PC-9 (cell line): ENCODE data around the gene ADAMTSL1. TPM values are rescaled to one million over a fixed set of nuclear protein-coding genes. Genes with fewer than 3 reads are reported as not detected.

Experiments used
- BruUV-seq: library from RNA; stranded (reverse); fragments of 400-500 nt; replicated peaks from 2 replicates; lab custom pipeline; 2021; lab: Mats Ljungman, UMichigan
- CTCF ChIA-PET: fragments of 300-600 bp; sonication (Branson Sonifier 250); formaldehyde crosslinking; loops from one replicate; lab custom pipeline; 2022; ENCODE audit warnings: antibody characterized with exemption; lab: Charles Lee
- POLR2A ChIA-PET: fragments of 300-600 bp; sonication (Branson Sonifier 250); formaldehyde crosslinking; loops from one replicate; lab custom pipeline; 2022; ENCODE audit warnings: antibody characterized with exemption; ENCODE audit not compliant: unreplicated experiment; lab: Charles Lee
- DNase-seq, 2 experiments: peaks; one replicate each; pipeline versions ENCODE4 v3.0.0 to v3.0.0-alpha.2; 2015 to 2022; ENCODE audit warnings: mixed read lengths in 1 of 2
- H2AFZ ChIP-seq: fragments of 200-600 bp; sonication (generic); 2 replicates; pipeline ENCODE4 v1.8.1; 2017; ENCODE audit warnings: antibody characterized with exemption
- H3F3A ChIP-seq: fragments of 200-600 bp; sonication (generic); 2 replicates; pipeline ENCODE4 v1.8.1; 2017; ENCODE audit warnings: antibody characterized with exemption, mild to moderate bottlenecking, low read depth; ENCODE audit not compliant: insufficient read depth
- H3K27ac ChIP-seq: fragments of 200-600 bp; sonication (generic); 2 replicates; pipeline ENCODE4 v1.6.1; 2016; ENCODE audit warnings: mixed run types
- H3K27me3 ChIP-seq: fragments of 200-600 bp; sonication (generic); 2 replicates; pipeline ENCODE4 v1.6.1; 2016; ENCODE audit warnings: low read depth, mixed run types; ENCODE audit not compliant: insufficient read depth
- H3K36me3 ChIP-seq: fragments of 200-600 bp; sonication (generic); 2 replicates; pipeline ENCODE4 v1.6.1; 2016; ENCODE audit warnings: low read depth, mixed run types
- H3K4me1 ChIP-seq: fragments of 200-600 bp; sonication (generic); replicated peaks from 2 replicates; pipeline ENCODE4 v1.6.1; 2016; ENCODE audit warnings: mixed run types; ENCODE audit not compliant: insufficient read depth
- H3K4me2 ChIP-seq: fragments of 200-600 bp; sonication (generic); 2 replicates; pipeline ENCODE4 v1.6.1; 2017; ENCODE audit warnings: mixed run types
- H3K4me3 ChIP-seq: fragments of 200-600 bp; sonication (generic); 2 replicates; pipeline ENCODE4 v1.6.1; 2016; ENCODE audit warnings: mixed run types
- H3K79me2 ChIP-seq: fragments of 200-600 bp; sonication (generic); 2 replicates; pipeline ENCODE4 v1.6.1; 2017; ENCODE audit warnings: low read depth, mixed run types
- H3K9me2 ChIP-seq: fragments of 200-600 bp; sonication (generic); 2 replicates; pipeline ENCODE4 v1.8.1; 2017; ENCODE audit warnings: mild to moderate bottlenecking; ENCODE audit not compliant: insufficient read depth
- H3K9me3 ChIP-seq: fragments of 200-600 bp; sonication (generic); 2 replicates; pipeline ENCODE4 v1.8.1; 2016; ENCODE audit warnings: low read depth; ENCODE audit not compliant: insufficient read depth
- H4K20me1 ChIP-seq: fragments of 200-600 bp; sonication (generic); 2 replicates; pipeline ENCODE4 v1.8.1; 2017; ENCODE audit not compliant: insufficient read depth
- CTCF ChIP-seq: fragments of 200-600 bp; sonication (generic); conservative IDR thresholded peaks from 2 replicates; pipeline ENCODE4 v1.6.1; 2017; ENCODE audit warnings: mixed run types, antibody characterized with exemption, mild to moderate bottlenecking, moderate library complexity
- EZH2 ChIP-seq: fragments of 200-600 bp; sonication (generic); IDR thresholded peaks from 2 replicates; pipeline ENCODE4 v1.8.0; 2017; ENCODE audit warnings: antibody characterized with exemption, low read depth
- intact Hi-C: fragments of 100-400 bp; cut with micrococcal nuclease; formaldehyde crosslinking; loops from one replicate; pipeline ENCODE4 v1.10.0; 2022; ENCODE audit not compliant: unreplicated experiment
- total RNA-seq: library from RNA; stranded (reverse); gene quantifications from 2 replicates; pipeline ENCODE4 v1.2.3, GENCODE V29; 2021

Gene ADAMTSL1
- total RNA-seq, 1 experiment from 2014 or later: not detected

GRCh38 chr9:18477719-18478118, 3.8 kb downstream of the ADAMTSL1 start:
- no TSS peak for BruUV-seq
- no peaks in the 10 kb centered on the region for H3K36me3 ChIP-seq
- POLR2A ChIA-PET: no interaction called here
- H3K79me2 ChIP-seq: no peaks in the 10 kb centered on the region
- no peak overlapping the region for H3K4me3 ChIP-seq
- H2AFZ ChIP-seq: no peak overlapping the region
- H3F3A ChIP-seq: no peaks in the 10 kb centered on the region
- H3K27ac ChIP-seq: no peak overlapping the region
- no peak overlapping the region for H3K4me2 ChIP-seq
- H3K9me2 ChIP-seq: no peaks in the 10 kb centered on the region
- TF ChIP-seq EZH2 (no peak), CTCF (no peak)
- CTCF ChIA-PET: no interaction called here
- H3K27me3 ChIP-seq: no peaks in the 10 kb centered on the region
- no peaks in the 10 kb centered on the region for H3K4me1 ChIP-seq
- intact Hi-C loops: no loop called here
- DNase-seq: no peak
- no peaks in the 10 kb centered on the region for H4K20me1 ChIP-seq
- H3K9me3 ChIP-seq: no peaks in the 10 kb centered on the region

DNA sequence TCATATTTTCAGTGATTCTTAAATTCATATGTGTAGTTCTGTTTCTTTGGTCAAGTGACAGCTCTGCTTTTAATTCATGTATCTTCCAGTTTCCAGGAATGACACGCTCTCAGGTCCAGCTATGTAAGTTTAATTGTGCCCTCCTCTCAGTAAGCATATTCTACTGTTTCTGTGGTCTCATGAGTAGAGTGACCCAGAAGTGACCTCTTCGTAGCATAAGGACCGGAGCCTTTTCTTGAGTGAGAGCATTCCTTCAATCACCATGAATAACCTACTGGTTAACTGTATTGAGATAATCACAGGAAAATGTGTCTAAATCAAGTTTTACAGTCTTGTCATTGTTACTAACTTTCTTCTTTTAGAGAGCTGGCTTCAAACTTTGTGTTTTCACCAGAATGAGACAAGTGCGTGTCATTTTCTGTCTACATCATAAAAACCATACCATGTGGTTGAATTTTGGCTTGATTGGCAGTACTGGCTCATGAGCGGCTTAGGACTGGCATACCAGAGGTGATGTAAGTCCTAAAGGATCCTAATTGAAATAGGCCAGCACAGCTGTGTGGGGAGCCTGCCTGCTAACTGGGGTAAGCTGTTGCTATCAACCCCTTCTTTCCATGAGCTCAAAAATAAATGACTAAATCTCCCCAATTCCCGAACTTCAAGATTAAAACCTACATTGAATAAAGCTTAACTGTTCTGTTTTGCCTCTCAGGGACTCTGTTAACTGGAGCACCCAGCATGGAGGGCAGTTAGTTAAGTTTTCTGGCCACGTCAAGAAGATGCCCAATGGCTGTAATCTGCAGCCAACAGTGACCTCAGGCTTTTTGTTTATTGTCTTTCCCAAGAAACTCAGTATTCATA, 4.8 kb downstream of the ADAMTSL1 start:
- no peak for TF ChIP-seq EZH2
- TF ChIP-seq CTCF: no peak
- Histone ChIP-seq H4K20me1 (no peaks in the 10 kb centered on the region), H3K4me2 (no peak overlapping the region), H3K27ac (no peak overlapping the region), H3K36me3 (no peaks in the 10 kb centered on the region), H3K79me2 (no peaks in the 10 kb centered on the region), H2AFZ (no peak overlapping the region), H3K9me2 (no peaks in the 10 kb centered on the region), H3K9me3 (no peaks in the 10 kb centered on the region), H3K4me3 (no peak overlapping the region), H3K4me1 (no peaks in the 10 kb centered on the region), H3F3A (no peaks in the 10 kb centered on the region), H3K27me3 (no peaks in the 10 kb centered on the region)
- ChIA-PET CTCF (no interaction called here), POLR2A (no interaction called here)
- intact Hi-C loops: no loop called here
- no peak for DNase-seq
- no TSS peak for BruUV-seq

- Histone ChIP-seq H2AFZ (no peak overlapping the region), H3K9me3 (no peaks in the 10 kb centered on the region), H3K9me2 (no peaks in the 10 kb centered on the region), H3K4me1 (no peaks in the 10 kb centered on the region), H3K4me3 (no peak overlapping the region), H3K4me2 (no peak overlapping the region), H3K36me3 (no peaks in the 10 kb centered on the region), H3K79me2 (no peaks in the 10 kb centered on the region), H3K27me3 (no peaks in the 10 kb centered on the region), H3F3A (no peaks in the 10 kb centered on the region), H4K20me1 (no peaks in the 10 kb centered on the region), H3K27ac (no peak overlapping the region)
- no peak for DNase-seq
- TF ChIP-seq CTCF: no peak
- TF ChIP-seq EZH2: no peak
- CTCF ChIA-PET: no interaction called here
- BruUV-seq: no TSS peak
- intact Hi-C loops: no loop called here
- POLR2A ChIA-PET: no interaction called here
Measured at GRCh38 chr9:18479405-18479804, 5.5 kb downstream of the ADAMTSL1 start.
